Stimulated activated CD4-positive, alpha-beta T cell treated with anti-CD3 and anti-CD28 coated beads, Interleukin-15, amount 100 ng/mL, for 48 hours (primary cell): ENCODE data around the gene GGTA1.
"Not testable (repeated sequence)": the region's sequence is repeated elsewhere in the genome, so short reads cannot be mapped to it uniquely, and the experiment has no call there.

Source experiments
- DNase-seq, 2 donors: peaks; one replicate each; pipeline ENCODE4 v3.0.0-alpha.2; 2020; ENCODE audit warnings: low read depth in 2 of 2

Gene GGTA1

GRCh38 chr9:121499427-121500164 is at the start of gene GGTA1:
Gene GGTA1 (minus strand): TSS chr9:121499844. CDS start chr9:121467922, 31,922 bp downstream.
- DNase-seq: no peak

GRCh38 chr9:121548666-121549065 is 49.0 kb upstream of the GGTA1 start:
- no peak for DNase-seq

- DNase-seq: peak; percentile 56 to 70
These were observed 46.3 kb upstream of the GGTA1 start for GRCh38 chr9:121545875-121546423.

GRCh38 chr9:121545150-121545874 is 45.7 kb upstream of the GGTA1 start:
- DNase-seq: no peak

- DNase-seq: no peak
These were observed 42.4 kb upstream of the GGTA1 start for GRCh38 chr9:121542025-121542424.

- DNase-seq: no peak
These were observed 41.6 kb upstream of the GGTA1 start for GRCh38 chr9:121541256-121541655.

- DNase-seq: no peak
These were observed 38.6 kb upstream of the GGTA1 start for GRCh38 chr9:121538221-121538620.

GRCh38 chr9:121537283-121537682 is 37.6 kb upstream of the GGTA1 start:
- DNase-seq: no peak

GRCh38 chr9:121532881-121533280 is 33.2 kb upstream of the GGTA1 start:
- DNase-seq: no peak

GRCh38 chr9:121529237-121529987 is 29.8 kb upstream of the GGTA1 start:
- DNase-seq: no peak

- no peak for DNase-seq
These were observed 29.0 kb upstream of the GGTA1 start for GRCh38 chr9:121528642-121529041.

- DNase-seq: no peak
These were observed 27.7 kb upstream of the GGTA1 start for GRCh38 chr9:121527371-121527770.

GRCh38 chr9:121519688-121520087 is 20.0 kb upstream of the GGTA1 start:
- not testable (repeated sequence) for DNase-seq

GRCh38 chr9:121518634-121519033 is 19.0 kb upstream of the GGTA1 start:
- DNase-seq: no peak

GRCh38 chr9:121513166-121513565 is 13.5 kb upstream of the GGTA1 start:
- DNase-seq: not testable (repeated sequence)

- DNase-seq: no peak
These were observed 11.3 kb upstream of the GGTA1 start for GRCh38 chr9:121510766-121511550.

GRCh38 chr9:121509180-121509579 is 9.5 kb upstream of the GGTA1 start:
- DNase-seq: no peak

GRCh38 chr9:121508415-121508814 is 8.8 kb upstream of the GGTA1 start:
- no peak for DNase-seq

- DNase-seq: no peak
These were observed 6.5 kb upstream of the GGTA1 start for GRCh38 chr9:121505903-121506735.

GRCh38 chr9:121503444-121503843 is 3.8 kb upstream of the GGTA1 start:
- no peak for DNase-seq

- DNase-seq: no peak
These were observed 478 bp upstream of the GGTA1 start for GRCh38 chr9:121500165-121500478.
